GM18873 (cell line): ENCODE data around the gene CKMT2.

Source experiments
- ATAC-seq: cut with Tn5 transposase; IDR thresholded peaks from one replicate; pipeline ENCODE4 v1.9.1; 2021; ENCODE audit warnings: mild to moderate bottlenecking, moderate library complexity, moderate number of reproducible peaks; ENCODE audit not compliant: unreplicated experiment, low FRiP score

The CKMT2 gene

DNA sequence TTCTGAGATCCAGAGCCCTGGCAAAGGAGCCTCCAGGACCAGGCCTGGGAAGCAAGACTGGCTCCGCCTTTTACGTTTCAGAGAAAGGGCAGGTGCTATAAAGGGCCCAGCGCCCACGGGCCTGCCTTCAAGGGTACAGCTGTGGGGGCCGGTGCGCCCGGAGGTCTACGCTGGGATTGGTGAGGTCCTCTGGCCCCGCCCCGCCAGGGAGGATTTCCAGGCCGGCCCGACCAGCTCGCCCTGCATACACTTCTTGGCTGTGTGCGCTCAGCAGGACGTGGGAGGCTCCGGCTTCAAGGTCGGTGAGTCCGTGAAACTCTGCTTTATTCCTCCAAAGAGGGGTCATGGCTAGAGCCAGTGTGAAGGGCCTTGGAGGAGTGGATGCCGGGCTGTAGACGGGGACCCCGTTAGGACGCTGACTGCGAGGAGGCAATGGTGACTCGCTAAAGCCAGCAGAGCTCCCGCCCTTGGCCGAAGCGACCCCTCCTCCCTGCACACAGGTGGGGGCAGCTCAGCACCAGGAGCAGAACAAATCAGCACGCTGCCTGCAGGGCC is at the start of gene CKMT2:
Gene CKMT2, plus strand, starts transcription at position 243 of the 555 bp plus-strand sequence. CDS start 17,811 bp downstream, outside the sequence.
- ATAC-seq, result no peak

DNA sequence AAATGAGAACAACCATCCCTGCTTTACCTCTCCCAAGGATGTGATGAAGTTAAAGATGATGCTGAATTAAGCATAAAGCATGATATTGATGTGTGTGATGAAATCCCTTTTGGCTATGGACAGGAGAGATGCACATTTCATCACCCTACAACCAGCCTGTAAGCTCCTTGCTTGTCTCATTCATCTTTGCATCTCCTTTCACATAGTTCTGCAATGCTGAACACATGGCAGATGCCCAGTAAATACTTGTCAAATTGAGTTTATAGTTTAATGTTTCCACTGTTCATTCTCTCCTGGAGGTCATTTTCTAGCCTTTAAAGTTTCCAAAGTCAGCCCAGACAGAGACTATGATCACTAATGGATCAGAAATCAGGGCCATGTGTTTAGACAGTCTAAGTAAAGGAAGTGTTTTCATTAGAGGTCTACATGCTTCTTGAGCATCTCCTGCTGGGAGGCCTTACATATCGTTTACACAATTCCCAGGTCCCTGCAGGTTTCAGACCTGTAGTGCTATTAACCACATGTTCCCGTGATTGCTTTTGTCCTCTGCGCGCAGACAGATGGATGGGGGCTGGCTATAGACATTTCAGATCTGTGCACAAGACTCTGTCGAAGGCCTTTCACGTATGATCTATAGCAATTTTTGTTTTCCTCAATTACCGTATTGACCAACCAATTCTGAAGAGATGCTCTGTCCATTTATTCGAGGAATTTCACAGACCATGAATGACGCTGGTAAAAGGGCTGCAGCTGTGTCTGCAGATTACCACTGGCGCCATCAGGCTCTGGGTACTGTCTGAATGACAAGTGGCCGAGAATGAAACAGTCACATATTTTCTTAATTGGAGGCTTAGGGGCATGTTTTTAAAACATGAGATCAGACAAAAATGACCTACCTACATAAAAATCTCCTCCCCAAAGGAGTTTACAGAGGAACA is 49.0 kb upstream of the CKMT2 start:
- ATAC-seq, result no peak

DNA sequence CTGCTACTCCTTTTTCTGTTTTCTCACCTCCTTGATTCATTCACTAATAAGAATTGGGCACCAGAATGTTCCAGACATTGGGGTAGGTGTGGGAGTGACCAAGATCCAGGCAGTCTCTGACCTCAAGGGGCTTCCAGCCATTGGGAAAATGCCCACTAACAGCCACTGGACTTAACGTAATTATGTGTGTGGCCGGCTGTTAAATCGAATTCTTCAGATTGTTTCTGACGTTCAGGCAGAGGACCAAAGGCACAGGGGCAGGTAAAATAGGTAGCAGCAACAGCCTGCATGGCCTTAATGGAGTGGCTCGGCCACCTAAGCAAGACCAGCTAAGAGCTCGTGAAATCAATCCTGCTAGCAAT is 48.4 kb upstream of the CKMT2 start:
- ATAC-seq, result no peak

DNA sequence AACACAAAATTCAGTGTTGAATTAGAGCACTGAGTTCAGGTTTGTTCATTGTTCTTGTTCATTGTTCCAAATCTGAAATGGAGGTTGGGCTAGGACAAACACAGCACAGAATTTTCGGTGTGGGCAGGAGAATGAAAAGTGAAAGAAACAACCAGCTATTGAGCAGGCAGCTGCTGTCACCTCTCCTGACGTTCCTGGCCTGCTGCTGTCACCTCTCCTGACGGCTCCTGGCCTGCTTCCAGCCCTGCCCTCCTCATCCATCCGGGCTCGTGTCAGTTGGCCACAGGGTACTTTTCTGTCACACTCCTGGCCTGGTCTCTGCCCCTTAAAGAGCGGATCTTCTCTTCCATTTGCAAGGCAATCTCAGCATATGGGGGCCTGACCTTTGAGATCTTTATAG is 45.2 kb upstream of the CKMT2 start:
- ATAC-seq, result no peak

DNA sequence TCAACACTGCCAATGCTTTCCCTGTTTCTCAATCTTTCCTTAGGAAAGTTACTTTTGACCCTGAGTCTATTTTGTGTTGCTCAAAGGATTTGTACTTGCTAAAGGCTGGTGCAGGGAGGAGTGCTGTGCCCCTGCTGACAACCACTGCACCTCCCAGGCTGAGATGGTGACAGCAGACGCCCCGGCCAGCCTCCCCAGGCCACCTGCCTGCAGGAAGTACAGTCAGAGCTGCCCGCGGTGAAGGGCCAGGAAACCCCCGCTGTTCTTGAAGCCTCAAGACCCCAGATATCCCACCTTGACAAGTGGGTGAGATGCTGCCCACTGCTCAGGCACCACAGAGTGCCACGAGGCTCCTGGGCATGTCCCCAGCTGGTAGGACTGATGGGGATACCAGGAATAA is 44.2 kb upstream of the CKMT2 start:
- ATAC-seq, result no peak

DNA sequence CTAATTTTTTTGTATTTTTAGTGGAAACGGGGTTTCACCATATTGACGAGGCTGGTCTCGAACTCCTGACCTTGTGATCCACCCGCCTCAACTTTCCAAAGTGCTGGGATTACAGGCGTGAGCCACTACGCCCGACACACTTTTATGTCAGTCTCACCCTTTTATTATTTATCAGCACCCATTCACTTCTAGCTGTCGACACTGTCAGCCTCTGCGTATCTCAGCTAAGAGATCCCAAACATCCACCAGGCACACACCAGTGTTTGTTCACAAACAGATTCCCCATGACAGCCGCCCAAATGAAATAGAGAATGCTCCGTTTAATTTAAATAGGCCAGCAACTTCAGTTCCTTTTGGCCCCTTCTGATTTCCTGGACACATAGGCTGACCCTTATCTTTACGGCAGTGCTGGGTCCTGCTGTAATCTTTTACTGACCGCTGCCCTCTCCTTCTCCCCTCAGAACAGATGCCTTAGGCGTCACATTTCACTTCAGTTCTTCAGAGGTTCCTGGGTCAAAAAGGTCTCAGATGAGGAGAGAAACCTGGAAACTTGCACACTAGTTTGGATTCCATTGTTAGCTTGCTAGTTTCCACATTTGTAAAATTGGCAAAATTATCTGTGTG is 43.1 kb upstream of the CKMT2 start:
- no peak for ATAC-seq

DNA sequence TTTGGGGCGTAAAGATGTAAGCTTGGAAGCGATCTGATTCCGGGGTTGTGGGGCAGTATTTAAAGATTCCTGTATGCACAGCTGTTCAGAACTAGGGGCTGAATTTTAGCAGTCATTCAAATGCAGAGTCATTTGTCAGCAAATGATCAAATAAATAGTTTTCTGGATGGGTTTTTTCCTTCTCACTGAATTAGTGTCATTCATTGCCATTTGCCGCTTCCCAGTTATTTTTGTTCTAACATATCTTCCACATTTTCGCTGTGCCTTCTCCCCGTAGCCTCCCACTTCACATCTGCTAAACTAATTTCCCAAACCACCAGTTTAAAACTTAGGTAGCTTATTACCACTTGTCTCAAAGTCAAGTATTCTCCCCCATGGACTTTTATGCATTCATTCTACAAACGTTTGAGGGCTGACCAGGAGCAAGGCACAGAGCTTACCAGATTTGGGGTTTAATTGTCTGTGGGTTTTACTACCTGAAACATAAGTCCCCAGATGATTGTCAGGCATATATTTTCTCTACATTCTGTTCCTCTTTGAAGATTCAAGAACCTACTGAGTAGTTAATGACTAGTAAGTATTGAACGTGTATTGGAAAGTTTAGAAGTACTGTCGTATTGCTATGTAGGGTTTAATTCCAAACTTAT is 41.3 kb upstream of the CKMT2 start:
- no peak for ATAC-seq

DNA sequence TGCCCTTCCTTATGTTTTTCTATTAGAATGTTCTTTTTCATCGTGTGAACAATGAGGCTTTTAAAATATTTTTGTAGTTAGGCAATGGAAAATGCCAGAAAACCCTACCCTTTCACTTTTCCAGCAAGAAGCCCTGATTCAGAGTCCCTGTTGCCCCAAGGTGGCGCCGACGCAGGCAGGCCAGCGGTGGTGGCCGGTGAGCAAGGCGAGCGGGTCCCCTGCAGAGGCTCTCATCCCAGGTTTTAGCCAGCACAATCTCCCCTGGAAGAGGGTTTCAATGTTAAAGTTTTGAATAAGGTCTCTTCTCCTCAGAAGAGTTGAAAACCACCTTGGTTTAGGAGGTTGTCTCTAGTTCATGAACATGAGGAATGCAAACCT is 40.8 kb upstream of the CKMT2 start:
- ATAC-seq, result no peak

DNA sequence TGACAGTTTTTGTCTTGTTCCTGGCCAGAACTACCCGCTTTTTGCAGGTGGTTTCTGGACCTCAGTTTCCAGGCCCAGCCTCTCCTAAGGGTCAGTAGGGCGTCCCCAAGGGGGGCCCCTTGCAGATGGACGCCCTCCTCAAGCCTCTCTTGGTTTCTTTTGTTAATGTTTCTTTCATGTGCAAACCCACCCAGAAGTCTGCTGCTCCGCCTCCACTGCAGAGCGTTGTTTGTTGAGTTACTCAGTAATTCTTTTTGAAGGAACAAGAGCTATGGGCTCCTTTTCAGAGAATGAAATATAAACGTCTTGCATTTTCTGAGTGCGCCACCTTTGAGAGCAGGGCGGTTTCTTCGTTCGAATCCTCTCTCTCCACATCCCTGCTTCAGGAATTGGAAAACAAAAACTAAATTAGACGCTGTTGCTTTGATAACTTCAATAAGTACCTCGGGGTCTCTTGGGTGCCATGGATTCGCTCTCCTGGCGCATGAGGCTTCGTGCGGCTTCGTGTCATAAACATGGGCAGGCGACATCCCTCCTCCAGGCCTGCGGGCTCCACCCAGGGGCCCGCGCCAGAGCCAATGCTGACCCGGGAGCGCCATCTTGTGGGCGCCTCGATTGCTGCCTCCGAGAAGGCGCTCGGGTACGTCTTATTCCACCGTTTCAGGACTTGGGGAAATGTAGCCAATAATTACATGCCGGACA is 38.3 kb upstream of the CKMT2 start:
- no peak for ATAC-seq

DNA sequence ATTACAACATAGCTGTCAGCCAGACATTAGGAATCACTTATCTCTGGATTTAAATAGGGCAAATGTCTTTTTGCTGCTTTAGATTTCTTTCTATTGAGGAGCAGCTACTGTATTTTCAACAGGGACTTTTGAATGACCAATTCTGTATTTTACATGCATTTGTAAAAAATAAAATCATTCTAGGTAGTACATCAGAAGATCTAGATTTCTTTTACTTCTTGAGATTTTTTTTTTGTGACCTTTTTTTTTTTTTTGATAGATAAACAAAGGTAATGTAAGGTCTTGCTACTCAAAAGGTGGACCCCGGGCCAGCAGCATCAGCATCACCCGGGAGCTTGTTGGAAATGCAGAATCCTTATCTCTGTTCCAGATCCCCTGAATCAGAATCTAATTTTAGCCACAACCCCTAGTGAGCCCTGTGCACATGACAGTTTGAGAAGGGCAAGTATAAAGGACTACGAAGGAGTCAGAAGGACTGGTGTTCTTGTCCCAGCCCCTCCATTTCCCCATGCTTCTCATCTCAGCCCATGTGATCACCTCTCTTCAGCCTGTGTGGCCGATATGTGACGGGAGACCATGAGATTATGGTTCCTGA is 37.7 kb upstream of the CKMT2 start:
- ATAC-seq, result no peak

DNA sequence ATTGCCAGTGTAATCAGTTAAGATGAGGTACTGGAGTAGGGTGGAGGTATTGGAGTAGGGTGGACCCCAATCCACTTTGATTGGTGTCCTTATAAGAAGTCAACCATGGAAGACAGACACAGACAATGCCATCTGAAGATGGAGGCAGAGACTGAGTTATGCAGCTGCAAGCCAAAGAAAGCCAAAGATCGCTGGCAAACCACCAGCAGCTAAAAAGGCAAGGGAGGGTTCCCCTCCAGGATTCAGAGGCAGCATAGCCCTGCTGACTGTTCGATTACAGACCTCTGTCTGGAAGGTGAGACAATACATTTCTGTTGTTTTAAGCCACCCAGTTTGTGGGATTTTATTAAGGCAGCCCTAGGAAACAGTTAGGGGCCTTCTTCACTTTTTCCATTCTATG is 30.5 kb upstream of the CKMT2 start:
- no peak for ATAC-seq

DNA sequence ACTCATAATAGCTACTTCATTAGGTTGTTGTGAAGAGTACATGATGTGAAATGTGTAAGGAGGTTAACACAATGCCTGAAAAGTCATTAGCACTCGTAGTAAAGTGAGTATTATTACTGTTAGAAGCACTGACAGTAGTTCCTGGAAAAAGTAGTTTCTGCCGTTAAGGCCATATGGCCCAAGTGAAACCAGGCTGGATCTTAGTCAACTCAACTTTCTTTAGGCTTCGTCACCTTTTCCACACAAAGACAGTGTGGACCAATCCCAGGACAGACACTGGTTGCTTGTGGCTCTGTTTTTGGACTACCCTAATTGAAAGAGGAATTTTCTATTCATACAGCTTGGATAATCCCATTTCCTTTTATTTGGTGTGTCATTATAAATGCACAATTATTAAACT is 29.4 kb upstream of the CKMT2 start:
- no peak for ATAC-seq

DNA sequence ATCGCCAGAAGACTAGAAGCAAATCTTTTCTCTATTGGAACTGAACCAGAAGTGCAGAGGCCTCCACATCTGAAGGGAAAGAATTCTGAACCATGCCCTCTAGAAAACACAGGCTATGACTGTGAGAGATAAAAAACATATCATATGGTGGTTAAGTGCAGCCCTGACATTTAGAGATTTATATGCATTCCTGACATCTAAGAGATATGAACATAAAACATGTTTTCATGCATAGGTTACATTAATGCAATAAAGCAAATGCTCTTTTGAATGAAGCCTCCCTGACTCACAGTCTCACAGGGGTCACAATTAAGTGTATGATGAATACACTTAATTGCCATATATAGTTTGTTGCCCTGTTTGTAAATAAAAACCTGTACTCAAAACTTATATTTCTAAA is 28.9 kb upstream of the CKMT2 start:
- no peak for ATAC-seq

DNA sequence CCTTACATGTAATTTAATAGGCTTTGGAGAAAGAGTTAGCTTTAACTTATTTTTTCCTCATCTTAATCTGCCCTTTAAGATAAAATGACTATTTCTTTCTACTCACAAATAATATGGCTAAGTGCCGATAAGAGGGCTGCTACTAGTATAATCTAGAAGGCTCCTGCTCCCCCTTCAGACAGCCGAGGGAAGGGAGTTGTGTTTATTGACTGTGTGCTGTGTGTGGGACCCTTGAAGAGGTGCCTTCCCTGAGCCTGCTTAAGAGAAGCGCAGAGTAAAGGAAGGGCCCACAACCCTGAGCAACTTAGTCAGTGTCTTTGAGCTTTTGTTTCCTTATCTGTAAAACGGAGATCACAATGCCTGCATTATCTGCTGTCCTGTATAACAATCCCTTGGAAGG is 28.1 kb upstream of the CKMT2 start:
- no peak for ATAC-seq

DNA sequence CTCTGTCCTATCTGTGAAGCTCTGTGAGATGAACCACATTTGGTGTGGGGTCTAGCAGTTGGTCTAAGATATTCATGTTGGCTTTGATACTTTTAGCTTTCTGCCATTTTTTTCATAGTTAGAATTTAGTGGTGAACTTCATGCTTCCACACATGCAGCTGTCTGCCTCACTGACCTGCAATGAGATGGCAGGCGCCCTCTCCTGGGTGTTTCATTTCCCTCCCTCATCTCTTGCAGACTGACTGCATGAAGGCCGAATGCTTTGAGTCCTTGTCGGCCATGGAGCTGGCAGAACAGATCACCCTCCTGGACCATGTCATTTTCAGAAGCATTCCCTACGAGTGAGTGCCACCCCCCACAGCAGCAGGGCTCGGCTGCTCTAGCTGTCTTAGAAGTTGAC is 26.1 kb upstream of the CKMT2 start:
- no peak for ATAC-seq

DNA sequence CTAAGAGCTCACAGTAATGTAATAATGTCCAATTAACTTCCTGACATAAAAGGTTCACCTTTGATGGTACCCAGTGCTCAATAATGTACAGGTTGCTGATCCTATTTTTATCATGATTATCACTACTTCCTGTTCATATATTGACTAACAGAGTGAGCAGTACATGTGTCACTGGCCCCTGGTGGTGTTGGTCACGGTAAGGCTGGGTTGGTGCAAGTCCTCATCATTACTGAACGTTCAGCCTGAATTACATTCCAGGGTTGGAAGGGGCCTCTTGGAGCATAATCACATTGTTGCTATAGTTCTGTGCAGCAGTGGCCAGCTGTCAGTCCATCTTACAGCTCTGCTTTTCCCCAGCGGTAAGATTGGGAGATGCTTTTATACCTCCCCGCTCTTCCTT is 24.2 kb upstream of the CKMT2 start:
- ATAC-seq, result no peak

DNA sequence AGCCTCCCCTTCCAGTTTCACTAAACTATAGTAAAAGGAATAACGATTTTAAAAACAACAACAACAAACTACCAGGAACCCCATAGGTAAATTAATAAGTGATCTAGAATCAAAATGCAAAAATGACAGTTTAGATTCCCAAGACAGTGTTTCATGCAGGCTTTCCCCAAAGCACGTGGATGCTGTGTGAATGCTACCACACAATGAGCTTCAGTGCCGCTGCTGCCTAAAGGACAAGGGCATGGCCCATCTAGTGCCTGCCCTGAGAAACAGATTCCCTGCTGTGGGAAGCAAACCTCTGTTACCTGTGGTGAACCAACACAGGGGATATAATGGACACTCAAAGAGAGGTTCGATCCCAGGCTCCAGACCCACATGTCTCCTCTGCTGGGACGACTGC is 23.7 kb upstream of the CKMT2 start:
- no peak for ATAC-seq

DNA sequence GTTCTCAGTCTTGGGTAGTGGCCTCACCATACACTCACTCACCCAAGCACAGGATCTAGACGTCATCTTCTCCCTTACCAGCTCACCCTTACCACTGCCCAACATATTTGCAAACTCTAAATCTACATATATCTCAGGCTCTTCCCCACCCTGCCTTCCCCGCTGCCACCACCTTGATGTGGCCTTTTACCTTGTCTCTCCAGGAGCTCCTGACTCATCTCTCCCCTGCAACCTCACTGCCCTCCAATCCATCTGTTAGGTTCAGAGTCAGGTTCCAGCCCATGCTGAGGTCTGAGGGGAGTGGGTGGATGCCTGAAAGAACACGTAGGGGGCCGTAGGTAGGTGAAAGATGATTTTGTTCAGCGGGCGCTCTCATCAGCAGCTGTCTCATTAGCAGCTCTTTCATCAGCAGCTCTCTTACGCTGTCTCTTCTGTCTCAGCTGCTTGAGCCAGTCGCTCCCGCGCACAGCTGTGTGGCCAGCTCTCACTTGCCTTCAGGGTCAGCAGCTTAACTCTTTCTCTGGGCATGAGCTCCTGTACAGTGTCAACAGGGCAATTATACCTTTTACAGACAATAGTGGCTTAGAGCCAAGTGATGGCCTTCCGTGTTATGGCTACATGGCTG is 23.1 kb upstream of the CKMT2 start:
- ATAC-seq, result no peak

DNA sequence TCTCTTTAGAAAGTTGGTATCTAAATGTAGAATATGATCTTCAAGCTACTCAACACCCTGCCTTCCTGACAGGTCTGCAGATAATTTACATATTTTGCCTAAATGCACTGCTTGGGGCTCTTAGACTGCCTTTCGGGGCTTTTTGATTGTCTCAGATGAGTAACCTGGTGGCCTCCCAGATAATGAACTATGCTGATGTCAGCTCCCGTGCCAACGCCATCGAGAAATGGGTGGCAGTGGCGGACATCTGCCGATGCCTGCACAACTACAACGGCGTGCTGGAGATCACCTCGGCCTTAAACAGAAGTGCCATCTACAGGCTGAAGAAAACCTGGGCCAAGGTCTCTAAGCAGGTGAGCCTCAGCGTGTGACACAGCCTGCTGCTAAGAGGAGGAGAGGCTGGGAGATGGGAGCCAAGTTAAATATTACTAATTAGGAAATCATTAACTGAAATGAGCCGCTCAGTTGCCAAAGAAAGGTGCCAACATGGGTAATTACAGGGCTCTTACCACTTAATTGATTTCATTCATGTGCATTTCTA is 20.8 kb upstream of the CKMT2 start:
- ATAC-seq, result peak; percentile 77

DNA sequence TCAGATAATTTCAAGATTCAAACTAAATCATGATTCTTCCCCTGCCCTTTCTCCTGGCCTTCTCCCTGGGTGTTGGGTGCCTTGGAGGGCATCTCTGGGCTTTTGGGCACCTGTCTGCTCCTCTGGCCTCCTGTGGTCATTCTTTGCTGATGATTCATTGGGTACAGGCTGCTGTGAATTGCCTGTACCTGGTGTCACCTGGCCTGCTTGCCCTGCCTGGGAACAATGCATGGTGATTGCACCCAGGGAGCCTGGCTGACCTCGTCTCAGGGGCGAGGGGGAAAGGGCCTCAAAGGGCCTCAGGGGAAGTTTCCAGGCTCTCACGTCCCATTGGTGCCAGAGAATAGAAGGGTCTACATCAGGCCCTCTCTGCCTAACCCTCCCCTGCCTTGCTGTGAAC is 20.1 kb upstream of the CKMT2 start:
- no peak for ATAC-seq
